Measurements from ENCODE around the gene SPEN.

The SPEN gene

GRCh38 chr1:15942661-15943327 is 95.3 kb downstream of the SPEN start:
- Histone ChIP-seq H4K20me1 (ENCODE audit: insufficient read depth, low read length, poor library complexity, severe bottlenecking) (peaks cover 3% of the 10 kb centered on the region), H3K27me3 (ENCODE audit: insufficient read depth, low read length, poor library complexity, severe bottlenecking) (no peaks in the 10 kb centered on the region), H3K79me2 (ENCODE audit: insufficient read depth, low read length) (no peaks in the 10 kb centered on the region), H3K9ac (ENCODE audit: low read depth, low read length, poor library complexity, severe bottlenecking) (no peak overlapping the region), H2AFZ (ENCODE audit: low read length) (no peak overlapping the region), H3K36me3 (ENCODE audit: insufficient read depth, low read length) (peaks cover 95% of the 10 kb centered on the region; the same call in 1 of the 2 replicates), H3K9me2 (replicated peaks; ENCODE audit: low read depth, low read length) (no peaks in the 10 kb centered on the region), H3F3A (ENCODE audit: low read depth) (no peaks in the 10 kb centered on the region; the same call in 1 of the 2 replicates), H3K9me3 (ENCODE audit: insufficient read depth, low read depth, low read length) (no peaks in the 10 kb centered on the region), H3K4me3 (ENCODE audit: low read length, poor library complexity, severe bottlenecking) (no peak overlapping the region), H3K4me1 (ENCODE audit: insufficient read depth, low read length, poor library complexity, severe bottlenecking) (no peaks in the 10 kb centered on the region), H3K4me2 (ENCODE audit: low read depth, low read length, poor library complexity, severe bottlenecking) (no peak overlapping the region)
- no peak for TF ChIP-seq EZH2phosphoT487 (IDR thresholded peaks at IDR 0.05; ENCODE audit: borderline replicate concordance)
- TF ChIP-seq CTCF (conservative IDR thresholded peaks at IDR 0.05; ENCODE audit: low read length) = no peak

- TF ChIP-seq EZH2phosphoT487 (IDR thresholded peaks at IDR 0.05; ENCODE audit: borderline replicate concordance) (no peak), CTCF (conservative IDR thresholded peaks at IDR 0.05; ENCODE audit: low read length) (no peak)
- Histone ChIP-seq H3K9ac (ENCODE audit: low read depth, low read length, poor library complexity, severe bottlenecking) (no peak overlapping the region), H3K27me3 (ENCODE audit: insufficient read depth, low read length, poor library complexity, severe bottlenecking) (no peaks in the 10 kb centered on the region), H3K4me3 (ENCODE audit: low read length, poor library complexity, severe bottlenecking) (no peak overlapping the region), H4K20me1 (ENCODE audit: insufficient read depth, low read length, poor library complexity, severe bottlenecking) (peaks cover 4% of the 10 kb centered on the region), H2AFZ (ENCODE audit: low read length) (no peak overlapping the region), H3K9me3 (ENCODE audit: insufficient read depth, low read depth, low read length) (no peaks in the 10 kb centered on the region), H3F3A (ENCODE audit: low read depth) (no peaks in the 10 kb centered on the region; the same call in 1 of the 2 replicates), H3K36me3 (ENCODE audit: insufficient read depth, low read length) (peaks cover 98% of the 10 kb centered on the region; the same call in 1 of the 2 replicates), H3K79me2 (ENCODE audit: insufficient read depth, low read length) (no peaks in the 10 kb centered on the region), H3K9me2 (replicated peaks; ENCODE audit: low read depth, low read length) (no peaks in the 10 kb centered on the region), H3K4me1 (ENCODE audit: insufficient read depth, low read length, poor library complexity, severe bottlenecking) (no peaks in the 10 kb centered on the region), H3K4me2 (ENCODE audit: low read depth, low read length, poor library complexity, severe bottlenecking) (no peak overlapping the region)
Measured at GRCh38 chr1:15943328-15943991, 96.0 kb downstream of the SPEN start.

- Histone ChIP-seq H3F3A (ENCODE audit: low read depth) (no peaks in the 10 kb centered on the region; the same call in 1 of the 2 replicates), H3K4me2 (ENCODE audit: low read depth, low read length, poor library complexity, severe bottlenecking) (no peak overlapping the region), H3K9me3 (ENCODE audit: insufficient read depth, low read depth, low read length) (no peaks in the 10 kb centered on the region), H3K79me2 (ENCODE audit: insufficient read depth, low read length) (0 out of 2 replicates have a peak, but pooled peaks cover under 1% of the 10 kb centered on the region), H3K4me1 (ENCODE audit: insufficient read depth, low read length, poor library complexity, severe bottlenecking) (no peaks in the 10 kb centered on the region), H3K9me2 (replicated peaks; ENCODE audit: low read depth, low read length) (no peaks in the 10 kb centered on the region), H2AFZ (ENCODE audit: low read length) (no peak overlapping the region), H3K36me3 (ENCODE audit: insufficient read depth, low read length) (peaks cover 98% of the 10 kb centered on the region; the same call in 1 of the 2 replicates), H3K27me3 (ENCODE audit: insufficient read depth, low read length, poor library complexity, severe bottlenecking) (no peaks in the 10 kb centered on the region), H3K9ac (ENCODE audit: low read depth, low read length, poor library complexity, severe bottlenecking) (no peak overlapping the region), H4K20me1 (ENCODE audit: insufficient read depth, low read length, poor library complexity, severe bottlenecking) (peaks cover 8% of the 10 kb centered on the region), H3K4me3 (ENCODE audit: low read length, poor library complexity, severe bottlenecking) (no peak overlapping the region)
- TF ChIP-seq CTCF (conservative IDR thresholded peaks at IDR 0.05; ENCODE audit: low read length) = no peak
- TF ChIP-seq EZH2phosphoT487 (IDR thresholded peaks at IDR 0.05; ENCODE audit: borderline replicate concordance) = no peak
Measured at GRCh38 chr1:15943992-15944307, 96.4 kb downstream of the SPEN start.
